ENCODE results near the gene FAM170B.

Gene FAM170B

DNA sequence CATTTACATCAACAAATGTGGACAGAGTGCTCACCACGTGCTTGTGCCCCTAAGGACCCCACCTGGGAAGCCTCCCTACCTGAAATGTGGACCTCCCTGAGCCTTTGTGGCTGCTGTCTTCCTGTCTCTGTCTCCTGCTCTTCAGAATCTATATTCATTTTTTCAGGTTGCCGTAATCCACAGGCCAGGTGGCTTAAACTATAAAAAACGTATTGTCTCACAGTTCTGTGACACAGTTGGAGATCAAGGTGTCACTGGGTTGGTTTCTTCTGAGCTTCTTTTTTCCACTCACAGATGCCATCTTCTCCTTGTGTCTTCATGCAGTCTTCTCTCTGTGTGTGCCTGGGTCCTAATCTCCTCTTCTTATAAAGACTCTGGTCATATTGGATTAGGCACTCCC lies 12.9 kb downstream of the FAM170B start:
- DNase-seq (ENCODE audit: low read depth), result no peak

DNA sequence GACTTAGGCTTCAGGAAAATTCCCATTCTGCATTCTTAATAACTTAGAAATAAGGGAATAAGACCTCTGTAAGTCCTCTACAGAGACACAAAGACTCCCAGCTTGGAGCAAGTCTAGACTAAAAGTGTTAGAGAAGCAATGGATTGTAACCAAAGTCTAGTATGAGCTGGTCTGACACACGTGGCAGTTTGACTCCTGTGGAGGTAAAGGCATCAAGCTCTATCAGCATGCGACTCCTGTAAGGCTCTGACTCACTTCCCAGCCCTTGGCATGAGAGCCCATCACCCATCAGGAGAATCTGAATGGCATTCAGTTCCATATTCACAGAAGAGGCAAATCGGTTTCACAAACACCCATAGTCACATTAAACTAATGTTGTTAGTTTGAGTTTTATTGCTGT lies 14.1 kb downstream of the FAM170B start:
- DNase-seq (ENCODE audit: low read depth), result peak; percentile 20

DNA sequence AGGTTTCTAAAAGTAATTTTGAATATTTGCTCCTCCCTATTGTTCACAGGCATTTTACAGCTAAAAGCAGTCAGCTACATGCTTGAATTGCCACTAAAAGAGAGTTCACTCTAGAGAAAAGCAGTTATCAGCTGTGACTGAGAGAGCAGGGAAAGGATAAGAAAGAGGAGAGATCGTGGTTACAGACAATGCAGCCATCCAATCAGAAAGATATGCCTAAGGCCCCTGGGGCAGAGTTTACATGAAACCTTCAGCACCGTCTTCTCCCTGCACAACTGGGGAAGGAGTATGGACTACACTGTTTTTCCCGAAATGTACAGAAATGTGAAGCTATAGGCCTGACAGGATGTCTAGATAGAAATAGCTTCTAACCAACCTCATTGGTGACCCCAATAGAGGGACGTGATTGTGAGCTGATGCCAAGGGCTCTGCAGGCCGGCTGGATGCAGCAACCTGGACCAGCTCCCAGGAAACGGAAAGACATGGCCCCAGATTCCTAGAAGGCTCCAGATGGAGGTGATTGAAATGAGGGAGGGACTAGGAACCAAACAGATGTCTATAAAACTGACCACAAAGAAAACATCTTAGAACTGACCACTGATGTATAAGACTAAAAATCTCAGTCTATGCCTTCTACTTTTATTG lies 15.3 kb downstream of the FAM170B start:
- no peak for DNase-seq (ENCODE audit: low read depth)

DNA sequence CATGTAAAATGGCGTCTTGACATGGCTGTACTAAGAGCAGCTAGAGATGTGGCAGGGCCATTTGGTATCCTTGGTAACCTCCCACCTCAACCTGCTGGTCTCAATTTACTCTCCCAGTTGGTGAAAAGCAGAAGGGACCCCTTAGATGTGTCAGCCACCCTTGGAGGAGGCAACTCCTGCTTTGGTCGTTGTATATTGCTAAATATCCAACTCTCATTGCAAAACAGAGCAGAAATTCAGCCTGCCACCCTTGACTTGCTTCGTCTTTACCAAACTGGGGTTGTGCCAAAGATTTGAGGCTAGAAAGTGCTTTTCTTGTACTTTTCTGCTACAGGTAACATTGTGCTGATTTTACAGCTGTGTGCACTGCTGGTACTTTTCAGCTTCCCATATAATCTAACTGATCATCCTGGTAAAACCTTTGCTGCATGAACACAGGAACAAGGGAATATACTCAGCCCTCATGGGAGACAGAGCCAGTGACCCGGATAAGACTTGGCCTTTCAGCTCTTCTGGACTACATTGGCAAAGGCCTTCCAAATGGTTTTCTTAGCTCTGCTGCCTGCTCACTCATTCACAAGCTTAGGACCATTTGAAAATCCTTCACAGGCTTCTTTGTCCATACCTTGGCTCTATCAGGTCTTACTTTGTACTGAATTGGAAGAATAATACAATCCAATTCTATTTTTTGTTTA lies 16.3 kb downstream of the FAM170B start:
- no peak for DNase-seq (ENCODE audit: low read depth)

DNA sequence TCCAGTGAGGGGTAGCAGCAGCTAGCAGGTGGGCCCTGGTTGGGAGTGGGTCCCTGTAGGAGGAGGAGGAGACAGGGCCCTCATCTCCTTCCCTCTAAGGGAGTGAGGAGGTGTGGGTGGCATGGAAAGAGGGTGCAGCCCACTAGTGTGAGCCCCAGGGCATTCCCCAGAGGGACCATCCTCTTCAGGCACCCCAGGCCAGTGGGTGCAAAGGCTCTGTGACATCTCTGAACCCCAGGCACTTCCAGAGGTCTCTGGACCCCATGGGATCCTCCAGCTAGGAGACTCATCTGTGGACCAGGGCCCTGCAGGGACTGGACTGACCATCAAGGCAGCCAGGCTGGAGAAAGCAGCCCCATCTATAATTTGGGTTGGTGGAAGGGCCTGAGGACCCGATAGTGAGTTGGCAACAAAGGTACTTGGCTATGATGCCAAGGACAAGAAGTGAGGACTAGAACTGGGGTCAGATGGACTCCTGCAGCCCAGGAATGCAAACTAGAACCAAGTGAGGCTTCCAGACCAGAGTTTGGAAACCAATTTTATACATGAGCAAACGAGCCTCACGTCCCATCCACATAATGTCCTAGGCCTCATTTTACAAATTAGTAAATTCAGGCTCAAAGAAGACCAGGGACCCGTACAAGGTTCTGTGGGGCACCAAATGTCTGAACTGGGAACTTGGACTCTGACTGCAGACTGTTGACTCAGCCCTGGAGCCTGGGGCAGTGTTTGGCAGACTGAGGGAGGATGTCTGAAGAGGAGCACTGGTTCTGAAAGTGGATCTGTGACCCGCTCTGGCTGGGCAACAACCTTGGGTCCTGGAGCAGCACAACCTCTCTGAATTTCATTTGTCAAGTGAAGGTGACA lies 17.1 kb downstream of the FAM170B start:
- DNase-seq (ENCODE audit: low read depth), result no peak

DNA sequence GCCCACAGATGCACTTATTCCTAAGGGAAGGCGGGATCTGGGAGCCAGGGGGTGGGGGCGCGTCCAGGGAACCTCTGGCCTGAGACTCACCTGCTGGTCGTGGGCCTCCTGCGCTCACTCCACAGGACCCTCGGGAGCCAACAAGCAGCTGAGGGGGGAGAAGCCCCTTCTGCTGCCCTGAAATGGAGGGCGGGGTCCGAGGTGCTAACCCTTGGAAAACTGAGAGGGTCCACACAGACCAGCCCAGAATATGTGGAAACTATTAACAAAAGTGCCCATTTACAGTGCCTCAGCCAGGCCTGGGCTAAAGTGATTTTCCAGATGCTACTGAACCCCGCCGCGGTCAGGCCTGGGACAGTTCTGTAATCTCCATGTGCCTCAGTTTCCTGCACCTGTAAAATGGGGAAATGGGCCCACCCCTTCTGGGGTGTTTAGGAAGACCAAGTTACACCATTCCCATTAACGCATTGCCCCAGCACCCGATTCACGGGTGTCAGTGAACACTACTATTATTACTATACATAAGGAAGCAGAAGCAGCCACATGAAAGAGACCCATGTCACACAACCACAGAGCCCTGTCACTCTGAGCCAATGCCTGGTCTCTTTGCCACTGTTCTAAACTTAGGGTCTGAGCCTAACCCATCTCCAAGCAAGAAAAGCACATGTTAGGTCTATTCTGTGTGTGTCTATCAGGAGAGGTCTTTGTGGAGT lies 17.9 kb downstream of the FAM170B start:
- no peak for DNase-seq (ENCODE audit: low read depth)

DNA sequence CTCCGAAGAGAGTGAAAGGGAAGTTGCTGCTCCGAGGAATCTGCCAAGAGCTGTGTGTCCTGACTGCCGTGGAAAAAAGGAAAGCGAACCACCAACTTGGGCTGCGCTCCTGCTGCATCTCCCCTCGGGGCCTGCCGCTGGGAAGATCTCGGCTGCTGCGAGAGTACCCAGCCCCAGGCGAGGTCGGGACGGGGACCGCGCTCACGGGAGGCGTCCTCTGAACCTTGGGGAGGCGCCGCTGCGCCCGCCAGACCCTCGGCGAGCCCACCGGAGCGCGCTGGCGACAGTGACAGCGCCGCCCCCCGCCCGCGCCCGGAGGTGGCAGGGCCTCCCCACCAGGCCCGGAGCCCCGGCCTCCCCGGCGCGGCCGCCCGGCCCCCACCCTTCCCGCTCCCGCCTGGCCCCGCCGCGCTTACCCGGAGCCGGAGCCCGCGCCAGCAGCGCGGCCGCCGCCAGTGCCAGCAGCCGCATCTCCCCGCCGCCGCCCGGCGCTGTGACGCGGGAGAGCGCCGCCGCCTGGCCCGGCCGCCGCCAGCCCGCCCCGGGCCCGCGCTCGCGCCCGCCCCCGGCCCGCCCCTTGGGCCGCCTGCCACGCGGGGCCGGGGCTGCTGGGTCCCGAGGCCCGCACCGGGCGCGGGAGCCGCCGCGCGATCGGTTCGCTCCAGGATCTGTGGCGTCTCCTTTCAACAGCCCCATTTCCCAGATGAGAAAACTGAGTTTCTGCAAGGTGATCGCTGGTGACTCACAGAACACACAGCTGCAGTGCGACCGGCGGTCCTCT lies 18.6 kb downstream of the FAM170B start, which contains the start of gene VSTM4:
TSS of gene VSTM4 (minus strand) at position 508 of the 781 bp plus-strand sequence. CDS start at position 471, 37 bp downstream.
- peak; percentile 32 for DNase-seq (ENCODE audit: low read depth)

DNA sequence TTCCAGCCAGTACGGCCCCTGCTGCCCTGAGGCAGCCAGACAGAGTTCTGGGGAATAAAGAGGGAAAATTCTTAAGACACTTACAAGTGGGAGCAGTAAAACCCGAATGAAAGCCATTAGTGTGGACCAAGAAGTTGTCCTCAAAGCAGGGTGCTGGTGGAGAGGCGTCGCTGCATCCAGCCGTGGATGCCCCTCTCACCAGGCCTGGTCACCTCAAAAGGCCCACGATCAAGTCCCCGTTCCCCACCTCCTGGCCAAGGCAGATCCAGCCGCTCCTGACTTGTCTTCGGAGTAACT lies 19.2 kb downstream of the FAM170B start:
- DNase-seq (ENCODE audit: low read depth), result no peak

DNA sequence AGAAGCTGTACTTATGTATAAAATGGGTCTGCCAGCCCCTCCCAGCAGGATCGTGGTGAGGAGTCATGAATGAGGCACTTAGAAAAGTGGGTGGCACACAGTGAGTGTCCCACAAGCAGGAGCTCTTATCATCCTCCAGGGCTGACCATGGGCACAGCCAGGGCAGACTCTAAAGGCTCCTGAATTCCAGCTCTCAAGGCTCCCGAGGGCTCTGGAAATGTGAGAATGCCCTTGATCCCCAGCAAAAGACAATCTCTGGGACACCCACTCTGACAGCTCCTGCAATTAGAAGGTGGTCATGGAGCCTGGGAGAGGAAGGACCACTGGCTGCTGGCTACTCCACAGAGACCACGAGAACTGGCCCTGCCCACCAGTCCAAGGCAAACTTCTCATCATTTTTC lies 20.1 kb downstream of the FAM170B start:
- DNase-seq (ENCODE audit: low read depth), result no peak

DNA sequence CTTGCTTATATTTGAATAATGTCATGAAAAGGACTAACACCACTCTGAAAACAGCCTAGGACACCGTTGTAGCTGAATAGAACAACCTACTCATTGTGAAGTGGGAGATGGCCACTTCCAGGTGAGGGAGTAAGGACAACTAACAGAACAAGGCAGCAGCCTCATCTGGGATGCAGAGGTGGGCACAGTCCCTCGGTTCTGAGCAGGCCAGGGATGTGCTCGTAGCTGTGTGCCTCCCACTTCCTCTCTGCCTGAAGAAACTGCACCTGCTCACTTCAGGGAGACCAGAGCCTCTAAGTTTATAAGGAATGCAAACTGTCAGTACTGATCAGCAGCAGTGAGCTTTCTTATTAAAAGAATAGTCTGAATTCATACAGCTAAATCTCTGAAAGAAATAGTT lies 21.0 kb downstream of the FAM170B start:
- no peak for DNase-seq (ENCODE audit: low read depth)

DNA sequence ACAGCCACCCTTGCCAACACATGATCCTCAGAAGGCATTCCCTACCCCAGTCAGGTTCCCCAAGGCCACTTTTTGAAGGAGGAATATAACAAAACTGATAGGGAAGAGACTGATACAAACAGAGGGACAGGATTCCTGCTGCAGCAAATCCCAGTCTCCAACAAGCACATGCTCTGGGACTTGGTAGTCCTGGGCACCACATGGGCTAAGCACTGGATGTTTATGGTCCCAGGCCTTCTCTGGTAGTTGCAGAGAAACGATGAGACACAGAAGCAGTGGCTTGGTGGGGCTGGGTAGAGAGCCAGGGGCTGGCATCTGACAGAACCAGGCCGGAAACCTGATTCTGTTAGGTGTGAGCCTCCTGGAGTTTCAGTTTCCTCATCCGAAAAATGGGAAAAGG lies 21.7 kb downstream of the FAM170B start:
- DNase-seq (ENCODE audit: low read depth), result no peak

DNA sequence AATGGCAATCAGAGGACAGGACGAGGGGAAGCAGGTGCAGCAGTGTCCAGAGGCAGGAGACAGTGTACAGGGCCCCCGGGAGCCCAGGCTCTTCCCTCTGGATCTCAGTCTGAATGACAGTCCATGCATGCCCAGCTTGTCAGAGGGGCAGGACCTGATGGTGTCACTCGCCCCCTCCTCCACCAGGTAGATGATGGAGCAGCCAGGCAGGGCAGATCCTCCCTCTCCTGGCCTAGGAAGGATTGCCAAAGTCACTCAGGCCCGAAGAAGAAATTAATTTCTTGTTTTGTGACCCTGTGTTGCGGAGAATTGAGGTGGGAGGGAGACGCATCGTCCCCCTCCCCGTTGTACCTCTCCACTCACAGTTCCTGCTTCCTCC lies 22.5 kb downstream of the FAM170B start:
- no peak for DNase-seq (ENCODE audit: low read depth)

DNA sequence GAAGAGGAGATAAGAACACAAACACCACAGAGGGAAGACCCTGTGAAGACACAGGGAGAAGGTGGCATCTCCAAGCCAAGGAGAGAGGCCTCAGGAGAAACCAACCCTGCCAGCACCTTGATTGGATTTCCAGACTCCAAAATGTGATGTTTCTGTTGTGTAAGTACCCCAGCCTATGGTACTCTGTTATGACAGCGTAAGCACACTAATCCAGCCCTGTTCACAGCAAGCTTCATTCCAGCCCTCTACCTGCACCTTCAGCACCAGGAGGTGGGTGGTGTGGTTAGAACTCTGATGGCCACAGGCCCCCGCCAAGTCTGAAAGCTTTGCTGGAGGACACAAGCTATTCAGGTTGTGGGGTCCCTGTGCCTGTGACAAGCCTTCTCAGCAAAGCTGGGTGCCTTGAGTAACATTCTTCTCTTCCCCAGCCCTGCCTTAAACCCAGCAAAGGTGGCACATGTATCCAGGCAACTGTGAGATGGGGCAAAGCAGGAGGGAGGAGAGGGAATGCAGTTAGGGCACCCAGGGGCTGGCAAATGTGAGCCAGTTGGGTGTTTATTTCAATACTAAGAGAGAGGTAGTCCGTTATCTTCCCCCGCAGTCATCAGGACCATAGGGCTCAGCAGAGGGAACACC lies 23.0 kb downstream of the FAM170B start:
- DNase-seq (ENCODE audit: low read depth), result no peak

DNA sequence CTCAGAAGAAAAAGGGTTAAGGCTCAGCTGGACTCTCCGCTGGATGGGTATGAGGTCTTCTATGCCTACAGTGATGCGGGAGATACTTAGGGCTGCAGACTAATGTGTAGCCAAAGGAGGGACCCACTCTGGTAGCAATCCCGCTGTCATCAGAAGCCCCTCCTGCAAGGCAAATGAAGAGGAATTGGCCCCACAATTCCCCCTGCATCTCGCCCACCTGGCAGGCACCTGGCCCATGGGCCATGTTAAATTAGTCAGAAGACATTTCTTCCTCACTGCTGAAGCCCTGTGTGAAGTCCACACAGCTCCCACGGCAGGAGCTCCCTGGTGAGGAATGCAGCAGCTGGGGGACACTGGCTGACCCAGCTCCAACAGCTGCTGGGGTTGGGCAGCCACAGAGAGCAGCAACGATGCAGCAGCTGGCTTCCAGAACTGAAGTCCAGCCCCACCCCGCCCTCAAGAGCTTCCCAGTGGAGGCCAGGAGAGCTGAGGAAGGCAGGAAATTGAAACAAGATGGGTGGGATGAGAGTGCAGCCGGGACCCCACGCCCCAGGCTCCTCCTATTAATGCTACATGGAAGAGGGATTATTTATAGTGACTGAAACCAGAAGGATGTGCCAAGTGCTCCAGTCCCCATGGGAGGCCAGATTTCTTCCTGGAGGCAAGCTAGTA lies 24.0 kb downstream of the FAM170B start:
- DNase-seq (ENCODE audit: low read depth), result no peak

DNA sequence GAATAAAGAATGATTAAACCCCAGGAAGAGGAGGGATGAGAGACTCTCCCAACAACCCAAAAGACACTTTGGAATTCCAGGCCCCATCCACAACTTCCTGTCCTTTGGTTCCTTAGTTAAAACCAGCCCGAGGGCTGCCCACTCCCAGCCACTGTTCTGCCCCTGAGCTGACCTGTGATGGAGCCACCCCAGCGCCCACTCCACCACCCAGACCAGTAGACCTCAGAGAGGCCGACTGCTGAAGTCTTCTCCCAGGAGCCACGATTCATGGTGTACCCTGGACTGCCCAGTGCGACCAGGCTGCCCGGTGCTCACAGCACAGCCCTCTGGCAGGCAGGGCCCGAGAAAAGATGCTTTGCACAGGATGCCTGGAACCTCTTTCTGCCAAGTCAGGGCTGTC lies 25.2 kb downstream of the FAM170B start:
- DNase-seq (ENCODE audit: low read depth), result no peak

DNA sequence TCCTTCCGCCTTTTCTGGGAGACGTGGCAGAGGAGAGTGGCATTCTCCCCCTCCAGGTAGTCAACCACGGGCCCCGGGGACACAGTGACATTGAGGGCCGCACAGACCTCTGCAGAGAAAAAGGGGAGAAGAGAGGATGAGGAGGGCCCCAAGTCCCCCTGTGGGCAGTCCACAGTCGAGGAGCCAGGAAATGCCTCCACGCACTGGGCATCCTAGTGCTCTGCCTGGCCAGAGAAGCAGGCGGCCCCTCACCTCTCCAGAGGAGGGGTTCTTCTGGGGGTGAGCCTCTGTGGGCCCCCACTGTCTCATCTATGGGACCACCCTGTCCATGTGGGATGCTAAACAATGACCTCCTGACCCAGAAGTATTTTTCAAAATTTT lies 25.9 kb downstream of the FAM170B start:
- no peak for DNase-seq (ENCODE audit: low read depth)

DNA sequence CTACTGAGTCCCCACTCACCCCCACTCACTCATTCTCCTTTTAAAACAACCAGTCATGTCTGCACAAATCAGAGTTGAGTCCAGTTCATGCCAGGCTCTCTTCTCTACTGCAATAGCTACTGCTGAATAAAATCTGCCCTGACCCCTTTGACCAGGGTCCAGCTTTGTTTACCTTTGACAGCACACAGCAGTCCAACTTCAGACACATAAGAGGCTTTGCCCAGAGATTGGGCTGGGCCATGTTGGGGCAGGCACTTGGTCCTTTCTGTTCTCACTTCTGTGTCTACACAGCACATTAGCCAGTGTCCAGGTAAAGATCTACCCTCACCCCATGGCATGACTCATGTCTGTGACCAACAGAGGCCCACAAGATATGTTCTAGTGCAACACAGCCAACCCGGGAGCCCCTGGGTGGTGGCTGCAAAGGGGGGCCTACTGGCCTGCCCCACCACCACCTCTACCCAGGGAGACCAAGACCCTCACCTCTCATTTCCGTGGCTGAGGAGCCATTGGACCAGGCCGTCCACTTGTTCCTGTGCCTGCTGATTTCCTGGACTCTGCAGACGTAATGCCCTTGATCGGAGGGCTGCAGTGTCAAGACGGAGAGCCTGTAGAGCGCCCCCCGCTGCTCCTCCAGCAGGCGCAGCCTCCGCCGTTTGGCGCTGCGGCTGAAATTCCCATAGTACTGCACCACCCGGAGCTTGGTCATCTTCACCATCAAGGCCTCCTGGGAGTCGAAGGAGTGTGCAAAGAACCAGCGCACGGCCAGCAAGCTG lies 26.5 kb downstream of the FAM170B start:
- no peak for DNase-seq (ENCODE audit: low read depth)

DNA sequence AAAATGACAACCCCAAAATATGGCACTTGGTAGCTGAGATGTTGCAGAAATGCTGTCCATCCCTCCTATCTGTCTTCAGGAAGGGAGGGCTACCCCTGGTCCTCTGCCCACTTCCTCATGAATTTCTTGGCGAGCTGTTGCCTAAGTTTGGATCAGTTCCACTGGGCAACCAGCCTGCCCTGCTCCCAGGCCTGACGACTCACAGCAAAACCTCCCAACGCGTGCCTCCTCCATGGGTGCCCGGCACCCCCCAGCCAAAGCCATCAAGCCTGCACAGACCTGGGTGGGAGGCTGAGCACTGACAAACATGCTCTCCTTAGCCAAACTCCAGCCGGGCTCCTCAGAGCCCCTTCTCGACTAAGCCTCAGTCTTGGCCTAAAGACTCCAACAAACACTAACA lies 27.4 kb downstream of the FAM170B start:
- no peak for DNase-seq (ENCODE audit: low read depth)

DNA sequence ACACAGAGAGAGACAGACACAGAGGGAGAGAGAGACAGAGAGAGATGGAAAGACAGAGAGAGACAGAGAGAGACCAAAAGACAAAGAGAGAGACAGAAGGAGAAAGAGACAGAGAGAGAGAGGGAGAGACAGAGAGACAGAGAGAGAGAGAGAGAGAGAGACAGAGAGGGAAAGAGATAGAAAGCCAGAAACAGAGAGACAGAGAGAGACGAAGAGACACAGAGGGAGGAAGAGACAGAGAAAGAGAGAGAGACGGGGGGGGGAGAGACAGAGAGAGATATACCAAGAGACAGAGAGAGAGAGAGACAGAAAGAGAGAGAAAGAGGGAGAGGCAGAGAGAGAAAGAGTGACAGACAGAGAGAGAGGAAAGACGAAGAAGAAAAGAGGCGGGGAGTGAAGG lies 28.7 kb downstream of the FAM170B start:
- DNase-seq (ENCODE audit: low read depth), result no peak

DNA sequence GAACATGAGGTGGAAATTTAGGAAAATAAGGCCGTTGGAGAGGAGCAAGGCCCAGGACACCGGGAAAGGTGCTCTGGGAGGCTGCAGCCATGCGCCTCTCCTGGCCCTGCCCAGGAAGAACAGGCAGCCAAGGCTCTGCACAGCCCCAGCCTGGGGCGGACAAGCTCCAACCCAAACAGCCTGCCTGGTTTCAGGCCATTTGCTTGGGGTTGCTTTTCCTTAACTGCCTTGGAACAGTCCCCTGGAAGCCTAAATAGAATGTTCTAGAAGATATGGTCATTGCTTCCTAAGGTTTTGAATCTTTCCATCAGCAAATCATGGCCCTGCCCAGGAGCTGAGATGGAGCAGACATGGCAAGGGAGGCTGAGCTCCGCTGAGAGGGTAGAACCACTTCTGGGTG lies 29.5 kb downstream of the FAM170B start:
- no peak for DNase-seq (ENCODE audit: low read depth)

Measured in iris pigment epithelial cell (primary cell).